GM23338 (cell line): ENCODE measurements around the gene TTC12. TPM values are rescaled to one million over a fixed set of nuclear protein-coding genes. Genes with fewer than 3 reads are reported as not detected.

ENCODE experiments used
- ATAC-seq: fragments of 200-7000 bp; cut with Tn5 transposase; 3 replicates; pipeline ENCODE4 v1.9.1; 2020
- DNase-seq: peaks from one replicate; pipeline ENCODE4 v3.0.0-alpha.2; 2015; ENCODE audit warnings: low spot score
- H2AFZ ChIP-seq: fragments of 200-600 bp; sonication (generic); 2 replicates; pipeline ENCODE4 v1.8.0; 2016; ENCODE audit warnings: antibody characterized with exemption, mild to moderate bottlenecking, moderate library complexity
- H3F3A ChIP-seq: fragments of 200-600 bp; sonication (generic); replicated peaks from 2 replicates; pipeline ENCODE4 v1.8.0; 2017; ENCODE audit warnings: antibody characterized with exemption, mixed run types, low read depth
- H3K27ac ChIP-seq: fragments of 200-600 bp; sonication (generic); 2 replicates; pipeline ENCODE4 v1.6.1; 2016; ENCODE audit warnings: low read depth
- H3K27me3 ChIP-seq: fragments of 200-600 bp; sonication (generic); 2 replicates; pipeline ENCODE4 v1.8.0; 2016; ENCODE audit warnings: mild to moderate bottlenecking, mixed run types, moderate library complexity; ENCODE audit not compliant: insufficient read depth
- H3K36me3 ChIP-seq: fragments of 200-600 bp; sonication (generic); 2 replicates; pipeline ENCODE4 v1.8.0; 2016; ENCODE audit warnings: mild to moderate bottlenecking; ENCODE audit not compliant: insufficient read depth
- H3K4me1 ChIP-seq: fragments of 200-600 bp; sonication (generic); 2 replicates; pipeline ENCODE4 v1.8.0; 2016; ENCODE audit warnings: mild to moderate bottlenecking, moderate library complexity; ENCODE audit not compliant: insufficient read depth
- H3K4me2 ChIP-seq: fragments of 200-600 bp; sonication (generic); 2 replicates; pipeline ENCODE4 v1.7.1; 2017; ENCODE audit warnings: mixed run types
- H3K4me3 ChIP-seq: fragments of 200-600 bp; sonication (generic); 2 replicates; pipeline ENCODE4 v1.6.1; 2016; ENCODE audit warnings: mixed run types
- H3K79me2 ChIP-seq: fragments of 200-600 bp; sonication (generic); replicated peaks from 2 replicates; pipeline ENCODE4 v1.8.0; 2017; ENCODE audit warnings: mild to moderate bottlenecking; ENCODE audit not compliant: insufficient read depth
- H3K9me2 ChIP-seq: fragments of 200-600 bp; sonication (generic); 2 replicates; pipeline ENCODE4 v1.8.0; 2017; ENCODE audit not compliant: insufficient read depth
- H4K20me1 ChIP-seq: fragments of 200-600 bp; sonication (generic); replicated peaks from 2 replicates; pipeline ENCODE4 v1.8.0; 2017; ENCODE audit warnings: mild to moderate bottlenecking; ENCODE audit not compliant: insufficient read depth
- H3K27ac Mint-ChIP-seq: 2 replicates; pipeline ENCODE4 v1.8.0; 2020; ENCODE audit warnings: inconsistent platforms, mild to moderate bottlenecking, moderate library complexity, mixed read lengths
- H3K27me3 Mint-ChIP-seq: 3 replicates; pipeline ENCODE4 v1.8.0; 2022; ENCODE audit warnings: low read depth, mild to moderate bottlenecking, moderate library complexity, mixed read lengths, inconsistent platforms; ENCODE audit not compliant: insufficient read depth, poor library complexity
- H3K36me3 Mint-ChIP-seq: 3 replicates; pipeline ENCODE4 v1.8.0; 2021; ENCODE audit warnings: low read depth, mild to moderate bottlenecking, inconsistent platforms, moderate library complexity, mixed read lengths
- H3K4me1 Mint-ChIP-seq: 3 replicates; pipeline ENCODE4 v1.8.0; 2020; ENCODE audit warnings: mild to moderate bottlenecking, inconsistent platforms, mixed read lengths
- H3K4me3 Mint-ChIP-seq: 3 replicates; pipeline ENCODE4 v1.8.0; 2021; ENCODE audit warnings: moderate library complexity, mild to moderate bottlenecking, inconsistent platforms, mixed read lengths
- H3K9me3 Mint-ChIP-seq: 3 replicates; pipeline ENCODE4 v1.8.0; 2020; ENCODE audit warnings: moderate library complexity, mild to moderate bottlenecking, inconsistent platforms, mixed read lengths
- CREB1 ChIP-seq: fragments of 250-450 bp; sonication (Bioruptor Pico); IDR thresholded peaks from 2 replicates; pipeline ENCODE4 v1.5.0; 2020; ENCODE audit warnings: low read depth, mild to moderate bottlenecking, moderate library complexity
- ETS1 ChIP-seq: IDR thresholded peaks from 2 replicates; pipeline ENCODE4 v1.6.1; 2016; ENCODE audit warnings: antibody characterized with exemption
- EZH2 ChIP-seq: fragments of 200-600 bp; sonication (generic); IDR thresholded peaks from one replicate; pipeline ENCODE4 v1.8.0; 2017; ENCODE audit warnings: antibody characterized with exemption, mild to moderate bottlenecking, low read depth; ENCODE audit not compliant: unreplicated experiment
- EZH2phosphoT487 ChIP-seq: fragments of 200-600 bp; sonication (generic); IDR thresholded peaks from one replicate; pipeline ENCODE4 v1.8.1; 2018; ENCODE audit warnings: antibody characterized with exemption; ENCODE audit not compliant: unreplicated experiment
- JUNB ChIP-seq: IDR thresholded peaks from one replicate; pipeline ENCODE4 v1.6.1; 2016; ENCODE audit warnings: antibody characterized with exemption; ENCODE audit not compliant: unreplicated experiment
- NANOG ChIP-seq: IDR thresholded peaks from 2 replicates; pipeline ENCODE4 v1.6.1; 2016; ENCODE audit warnings: antibody characterized with exemption, borderline replicate concordance
- POLR2AphosphoS5 ChIP-seq: IDR thresholded peaks from 2 replicates; pipeline ENCODE4 v1.6.1; 2016; ENCODE audit warnings: antibody characterized with exemption, low read depth
- STAT1 ChIP-seq: IDR thresholded peaks from one replicate; pipeline ENCODE4 v1.6.1; 2016; ENCODE audit warnings: antibody characterized with exemption; ENCODE audit not compliant: unreplicated experiment
- ZNF114 ChIP-seq: fragments of 250-450 bp; sonication (Bioruptor Pico); IDR thresholded peaks from 2 replicates; pipeline ENCODE4 v1.5.0; 2020; ENCODE audit warnings: mild to moderate bottlenecking, moderate library complexity
- ZNF331 ChIP-seq: fragments of 250-450 bp; sonication (Bioruptor Pico); IDR thresholded peaks from 2 replicates; pipeline ENCODE4 v1.5.0; 2020; ENCODE audit warnings: low read depth, mild to moderate bottlenecking, moderate library complexity
- ZNF462 ChIP-seq: fragments of 250-450 bp; sonication (Bioruptor Pico); IDR thresholded peaks from 2 replicates; pipeline ENCODE4 v1.5.0; 2020; ENCODE audit warnings: mild to moderate bottlenecking, moderate library complexity
- polyA plus RNA-seq: library from polyadenylated mRNA; unstranded; fragments of >200 nt; fragmentation: Nextera tagmentation; extraction: Ambion mirVana; gene quantifications from 2 replicates; pipeline ENCODE4 v1.2.1, GENCODE V29; 2016
- total RNA-seq: library from RNA; depleted of rRNA; stranded (reverse); fragments of >200 nt; shearing (Covaris generic); gene quantifications from 2 replicates; pipeline ENCODE4 v1.2.3, GENCODE V29; 2014
- TF ChIP-seq, protein P1 (sequence below): IDR thresholded peaks from one replicate; pipeline ENCODE4 v1.6.1; 2018; ENCODE audit warnings: antibody characterized with exemption; ENCODE audit not compliant: unreplicated experiment
- TF ChIP-seq, protein P2 (sequence below), 2 experiments: fragments of 200-600 bp in 1 of 2; sonication (generic) in 1 of 2; conservative IDR thresholded peaks; 2 replicates each; pipeline versions ENCODE4 v1.5.1 to v1.6.1; 2016 to 2017; ENCODE audit warnings: antibody characterized with exemption in 2 of 2, low read depth in 2 of 2, mild to moderate bottlenecking in 2 of 2, moderate library complexity in 1 of 2

TTC12 gene
- total and polyA plus RNA-seq, 2 experiments from 2014 or later = 3.4 to 12.5 TPM

DNA sequence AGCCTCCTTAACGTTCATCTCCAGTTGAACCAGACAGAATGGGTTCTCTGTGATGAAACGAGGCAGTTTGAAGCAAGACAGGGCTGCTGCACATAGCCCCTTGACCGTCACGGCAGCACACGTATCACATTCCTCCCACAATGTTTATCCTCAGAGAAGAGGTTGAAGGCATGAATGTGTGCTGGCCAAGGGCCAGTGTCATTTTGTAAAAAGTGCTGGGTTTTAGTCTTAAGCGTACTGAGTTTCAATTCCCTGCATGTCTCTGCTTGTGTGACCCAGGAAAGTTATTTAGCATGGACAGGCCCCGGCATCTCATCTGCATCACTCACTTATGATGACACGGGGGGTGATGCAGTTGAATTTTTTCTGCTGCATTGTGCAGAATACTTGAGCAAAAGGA is 31.6 kb downstream of the TTC12 start:
- no peaks in the 10 kb centered on the region for H4K20me1 ChIP-seq
- Mint-ChIP-seq H3K4me3 (no peak overlapping the region), H3K27me3 (peaks cover 1% of the 10 kb centered on the region), H3K36me3 (no peaks in the 10 kb centered on the region), H3K4me1 (no peaks in the 10 kb centered on the region), H3K9me3 (no peaks in the 10 kb centered on the region), H3K27ac (no peak overlapping the region)
- TF ChIP-seq JUNB = no peak
- TF ChIP-seq ZNF114 (CRISPR knock-in tag) = no peak
- TF ChIP-seq, protein P1, sequence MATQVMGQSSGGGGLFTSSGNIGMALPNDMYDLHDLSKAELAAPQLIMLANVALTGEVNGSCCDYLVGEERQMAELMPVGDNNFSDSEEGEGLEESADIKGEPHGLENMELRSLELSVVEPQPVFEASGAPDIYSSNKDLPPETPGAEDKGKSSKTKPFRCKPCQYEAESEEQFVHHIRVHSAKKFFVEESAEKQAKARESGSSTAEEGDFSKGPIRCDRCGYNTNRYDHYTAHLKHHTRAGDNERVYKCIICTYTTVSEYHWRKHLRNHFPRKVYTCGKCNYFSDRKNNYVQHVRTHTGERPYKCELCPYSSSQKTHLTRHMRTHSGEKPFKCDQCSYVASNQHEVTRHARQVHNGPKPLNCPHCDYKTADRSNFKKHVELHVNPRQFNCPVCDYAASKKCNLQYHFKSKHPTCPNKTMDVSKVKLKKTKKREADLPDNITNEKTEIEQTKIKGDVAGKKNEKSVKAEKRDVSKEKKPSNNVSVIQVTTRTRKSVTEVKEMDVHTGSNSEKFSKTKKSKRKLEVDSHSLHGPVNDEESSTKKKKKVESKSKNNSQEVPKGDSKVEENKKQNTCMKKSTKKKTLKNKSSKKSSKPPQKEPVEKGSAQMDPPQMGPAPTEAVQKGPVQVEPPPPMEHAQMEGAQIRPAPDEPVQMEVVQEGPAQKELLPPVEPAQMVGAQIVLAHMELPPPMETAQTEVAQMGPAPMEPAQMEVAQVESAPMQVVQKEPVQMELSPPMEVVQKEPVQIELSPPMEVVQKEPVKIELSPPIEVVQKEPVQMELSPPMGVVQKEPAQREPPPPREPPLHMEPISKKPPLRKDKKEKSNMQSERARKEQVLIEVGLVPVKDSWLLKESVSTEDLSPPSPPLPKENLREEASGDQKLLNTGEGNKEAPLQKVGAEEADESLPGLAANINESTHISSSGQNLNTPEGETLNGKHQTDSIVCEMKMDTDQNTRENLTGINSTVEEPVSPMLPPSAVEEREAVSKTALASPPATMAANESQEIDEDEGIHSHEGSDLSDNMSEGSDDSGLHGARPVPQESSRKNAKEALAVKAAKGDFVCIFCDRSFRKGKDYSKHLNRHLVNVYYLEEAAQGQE = no peak
- no peak for TF ChIP-seq CREB1 (CRISPR knock-in tag)
- TF ChIP-seq, protein P2, sequence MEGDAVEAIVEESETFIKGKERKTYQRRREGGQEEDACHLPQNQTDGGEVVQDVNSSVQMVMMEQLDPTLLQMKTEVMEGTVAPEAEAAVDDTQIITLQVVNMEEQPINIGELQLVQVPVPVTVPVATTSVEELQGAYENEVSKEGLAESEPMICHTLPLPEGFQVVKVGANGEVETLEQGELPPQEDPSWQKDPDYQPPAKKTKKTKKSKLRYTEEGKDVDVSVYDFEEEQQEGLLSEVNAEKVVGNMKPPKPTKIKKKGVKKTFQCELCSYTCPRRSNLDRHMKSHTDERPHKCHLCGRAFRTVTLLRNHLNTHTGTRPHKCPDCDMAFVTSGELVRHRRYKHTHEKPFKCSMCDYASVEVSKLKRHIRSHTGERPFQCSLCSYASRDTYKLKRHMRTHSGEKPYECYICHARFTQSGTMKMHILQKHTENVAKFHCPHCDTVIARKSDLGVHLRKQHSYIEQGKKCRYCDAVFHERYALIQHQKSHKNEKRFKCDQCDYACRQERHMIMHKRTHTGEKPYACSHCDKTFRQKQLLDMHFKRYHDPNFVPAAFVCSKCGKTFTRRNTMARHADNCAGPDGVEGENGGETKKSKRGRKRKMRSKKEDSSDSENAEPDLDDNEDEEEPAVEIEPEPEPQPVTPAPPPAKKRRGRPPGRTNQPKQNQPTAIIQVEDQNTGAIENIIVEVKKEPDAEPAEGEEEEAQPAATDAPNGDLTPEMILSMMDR (conservative IDR thresholded peaks at IDR 0.05; ENCODE audit: low read depth in 2 of 2) = no peak
- no peak for TF ChIP-seq EZH2phosphoT487
- no peak for TF ChIP-seq ETS1
- no peak for TF ChIP-seq NANOG
- TF ChIP-seq ZNF331 (CRISPR knock-in tag) = no peak
- TF ChIP-seq STAT1 = no peak
- no peak for TF ChIP-seq EZH2
- no peak for TF ChIP-seq ZNF462 (CRISPR knock-in tag)
- TF ChIP-seq POLR2AphosphoS5 = no peak
- H3K9me2 ChIP-seq = no peaks in the 10 kb centered on the region; the same call in 1 of the 2 replicates
- no peaks in the 10 kb centered on the region for H3K4me1 ChIP-seq
- DNase-seq (no peak), ATAC-seq (no peak)
- no peaks in the 10 kb centered on the region for H3K27me3 ChIP-seq
- H3F3A ChIP-seq = no peaks in the 10 kb centered on the region
- no peak overlapping the region for H3K27ac ChIP-seq
- no peak overlapping the region for H2AFZ ChIP-seq
- no peak overlapping the region for H3K4me2 ChIP-seq
- no peak overlapping the region for H3K4me3 ChIP-seq
- no peaks in the 10 kb centered on the region for H3K36me3 ChIP-seq
- H3K79me2 ChIP-seq = no peaks in the 10 kb centered on the region
